Measurements from ENCODE around the gene MYO3B.
"Not testable (repeated sequence)": the region's sequence is repeated elsewhere in the genome, so short reads cannot be mapped to it uniquely, and the experiment has no call there.

The MYO3B gene

DNA sequence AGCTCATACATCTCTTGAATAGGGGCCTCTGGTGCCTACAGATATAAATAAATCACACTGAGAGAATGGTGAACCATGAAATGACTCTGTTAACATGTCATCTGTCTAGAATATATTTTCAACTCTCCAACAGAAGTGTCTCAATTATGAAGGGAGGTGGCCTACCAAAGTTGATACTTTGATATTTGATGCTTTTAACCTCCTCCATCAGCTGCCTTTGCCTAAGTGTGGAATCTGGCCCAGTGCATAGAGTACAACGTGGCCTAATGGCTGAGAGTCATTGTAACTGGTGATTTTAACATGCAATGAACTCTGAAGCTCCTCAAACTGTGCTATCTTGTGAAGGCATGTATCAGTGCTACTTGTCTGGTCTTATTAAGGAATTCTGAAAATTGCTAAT lies 93.4 kb downstream of the MYO3B start:
- Histone ChIP-seq H3K4me1 (ENCODE audit: control insufficient read depth, insufficient read depth, low read length) (no peaks in the 10 kb centered on the region), H3K9me3 (ENCODE audit: control insufficient read depth, insufficient read depth, low read length) (no peaks in the 10 kb centered on the region), H3K4me3 (ENCODE audit: low read depth, low read length) (no peak overlapping the region), H3K27me3 (ENCODE audit: control insufficient read depth, insufficient read depth, low read length) (no peaks in the 10 kb centered on the region), H3K9ac (ENCODE audit: low read depth, low read length) (no peak overlapping the region), H3K36me3 (ENCODE audit: control insufficient read depth, insufficient read depth, low read length) (no peaks in the 10 kb centered on the region)

DNA sequence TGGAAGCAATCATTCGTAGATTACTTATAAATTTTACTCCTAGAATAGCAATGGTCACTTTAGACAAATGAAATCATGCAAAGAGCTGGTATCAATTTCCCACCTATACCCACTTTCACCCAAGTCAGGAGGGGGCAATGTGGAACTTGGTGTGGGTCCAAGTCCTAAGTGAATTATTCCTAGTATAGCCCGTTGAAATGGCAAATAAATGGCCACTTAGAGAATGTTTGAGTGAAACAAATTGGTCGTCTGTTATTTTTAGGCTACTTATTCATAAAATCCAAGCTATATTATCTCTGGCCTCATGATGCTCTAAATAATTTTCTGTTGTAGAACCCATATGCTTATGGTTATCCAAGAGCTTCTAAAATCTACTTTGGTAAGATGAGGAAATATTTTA lies 98.1 kb downstream of the MYO3B start:
- H3K4me1 ChIP-seq (ENCODE audit: control insufficient read depth, insufficient read depth, low read length) = peaks cover 2% of the 10 kb centered on the region
- H3K9ac ChIP-seq (ENCODE audit: low read depth, low read length) = no peak overlapping the region
- no peak overlapping the region for H3K4me3 ChIP-seq (ENCODE audit: low read depth, low read length)
- H3K9me3 ChIP-seq (ENCODE audit: control insufficient read depth, insufficient read depth, low read length) = no peaks in the 10 kb centered on the region
- no peaks in the 10 kb centered on the region for H3K36me3 ChIP-seq (ENCODE audit: control insufficient read depth, insufficient read depth, low read length)
- no peaks in the 10 kb centered on the region for H3K27me3 ChIP-seq (ENCODE audit: control insufficient read depth, insufficient read depth, low read length)

DNA sequence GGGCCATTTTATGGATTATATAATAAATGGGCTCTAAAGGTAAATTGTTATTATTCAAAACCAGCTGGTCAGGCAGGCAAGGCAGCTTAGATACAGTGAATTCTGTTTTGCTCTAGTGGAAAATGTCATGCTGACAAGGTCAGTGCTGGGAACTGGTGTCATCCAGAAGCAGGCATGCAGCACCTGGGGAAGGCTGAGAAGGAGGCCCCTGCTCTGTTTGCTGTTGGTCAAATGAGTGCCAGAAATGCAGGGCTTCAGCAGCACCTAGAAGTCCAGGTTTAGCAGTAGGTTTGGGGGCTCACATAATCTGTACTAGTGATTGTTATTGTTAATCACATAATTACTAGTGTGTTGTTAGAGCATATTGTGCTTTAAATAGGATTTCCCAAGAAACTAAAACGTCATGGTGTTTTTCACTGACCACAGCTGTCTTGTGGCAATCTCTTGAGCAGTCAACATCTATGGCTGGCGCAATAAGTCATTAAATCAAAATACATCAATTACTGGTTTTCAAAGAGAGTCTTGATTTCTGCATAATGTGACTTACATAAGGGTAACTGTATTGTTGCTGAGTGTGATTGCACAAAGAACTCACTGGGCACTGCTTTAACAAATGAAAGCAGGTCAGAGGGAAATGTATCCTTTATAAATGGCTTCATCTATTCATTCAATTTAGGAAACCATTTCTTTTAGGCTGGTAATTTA lies 99.1 kb downstream of the MYO3B start:
- Histone ChIP-seq H3K9me3 (ENCODE audit: control insufficient read depth, insufficient read depth, low read length) (no peaks in the 10 kb centered on the region), H3K9ac (ENCODE audit: low read depth, low read length) (no peak overlapping the region), H3K27me3 (ENCODE audit: control insufficient read depth, insufficient read depth, low read length) (no peaks in the 10 kb centered on the region), H3K4me3 (ENCODE audit: low read depth, low read length) (no peak overlapping the region), H3K36me3 (ENCODE audit: control insufficient read depth, insufficient read depth, low read length) (no peaks in the 10 kb centered on the region), H3K4me1 (ENCODE audit: control insufficient read depth, insufficient read depth, low read length) (peaks cover 2% of the 10 kb centered on the region)

DNA sequence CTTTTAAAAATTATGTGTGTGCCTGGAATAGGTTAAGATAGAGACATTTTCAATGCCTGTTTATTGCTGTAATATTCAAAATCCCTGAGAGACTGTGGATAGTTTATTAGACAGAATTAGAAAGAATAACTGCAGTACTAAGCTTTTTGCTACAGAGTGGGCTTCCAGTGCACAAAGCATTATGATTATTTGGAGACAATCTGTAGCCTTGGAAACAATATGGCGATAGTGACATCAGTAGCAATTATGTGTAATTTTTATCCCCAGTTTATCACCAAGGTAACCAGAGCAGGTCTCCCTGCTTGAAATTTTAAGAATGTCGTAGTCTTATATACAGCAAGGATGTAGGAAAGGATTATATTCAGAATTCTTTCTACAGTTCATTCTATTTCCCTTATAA lies 100.0 kb downstream of the MYO3B start:
- Histone ChIP-seq H3K27me3 (ENCODE audit: control insufficient read depth, insufficient read depth, low read length) (no peaks in the 10 kb centered on the region), H3K9ac (ENCODE audit: low read depth, low read length) (no peak overlapping the region), H3K4me3 (ENCODE audit: low read depth, low read length) (no peak overlapping the region), H3K36me3 (ENCODE audit: control insufficient read depth, insufficient read depth, low read length) (no peaks in the 10 kb centered on the region), H3K9me3 (ENCODE audit: control insufficient read depth, insufficient read depth, low read length) (no peaks in the 10 kb centered on the region), H3K4me1 (ENCODE audit: control insufficient read depth, insufficient read depth, low read length) (peaks cover 2% of the 10 kb centered on the region)

DNA sequence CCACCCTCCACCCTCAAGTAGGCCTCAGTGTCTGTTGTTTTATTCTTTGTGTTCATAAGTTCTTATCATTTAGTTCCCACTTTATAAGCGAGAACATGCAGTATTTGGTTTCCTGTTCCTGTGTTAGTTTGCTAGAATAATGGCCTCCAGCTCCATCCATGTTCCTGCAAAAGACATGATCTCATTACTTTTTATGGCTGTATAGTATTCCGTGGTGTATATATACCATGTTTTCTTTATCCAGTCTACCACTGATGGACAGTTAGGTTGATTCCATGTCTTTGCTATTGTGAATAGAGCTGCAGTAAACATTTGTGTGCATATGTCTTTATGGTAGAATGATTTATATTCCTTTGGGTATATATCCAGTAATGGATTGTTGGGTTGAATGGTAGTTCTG lies 101.7 kb downstream of the MYO3B start:
- H3K9ac ChIP-seq (ENCODE audit: low read depth, low read length); H3K36me3 ChIP-seq (ENCODE audit: control insufficient read depth, insufficient read depth, low read length); H3K4me1 ChIP-seq (ENCODE audit: control insufficient read depth, insufficient read depth, low read length); H3K4me3 ChIP-seq (ENCODE audit: low read depth, low read length); H3K27me3 ChIP-seq (ENCODE audit: control insufficient read depth, insufficient read depth, low read length); H3K9me3 ChIP-seq (ENCODE audit: control insufficient read depth, insufficient read depth, low read length): not testable (repeated sequence)

DNA sequence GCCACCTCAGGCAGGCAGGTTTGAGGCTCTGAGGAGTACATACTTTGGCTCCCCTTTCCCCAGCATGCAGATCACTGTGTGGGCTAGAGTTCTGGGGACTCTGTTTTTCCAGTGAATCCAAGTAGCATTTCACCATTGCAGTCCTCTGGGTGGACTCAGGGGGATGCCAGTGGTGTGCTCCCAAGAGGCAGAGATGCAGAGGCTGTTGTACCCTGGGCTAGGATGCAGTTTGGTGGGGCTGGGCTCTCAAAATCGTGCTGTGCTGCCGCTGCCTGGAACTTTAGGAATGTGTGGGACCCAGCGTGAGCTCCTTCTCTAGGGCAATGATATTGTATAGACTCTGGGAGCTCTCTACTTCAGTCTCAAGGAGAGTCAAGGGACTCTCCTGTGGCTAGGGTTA lies 104.9 kb downstream of the MYO3B start:
- Histone ChIP-seq H3K4me3 (ENCODE audit: low read depth, low read length) (no peak overlapping the region), H3K9ac (ENCODE audit: low read depth, low read length) (no peak overlapping the region)

DNA sequence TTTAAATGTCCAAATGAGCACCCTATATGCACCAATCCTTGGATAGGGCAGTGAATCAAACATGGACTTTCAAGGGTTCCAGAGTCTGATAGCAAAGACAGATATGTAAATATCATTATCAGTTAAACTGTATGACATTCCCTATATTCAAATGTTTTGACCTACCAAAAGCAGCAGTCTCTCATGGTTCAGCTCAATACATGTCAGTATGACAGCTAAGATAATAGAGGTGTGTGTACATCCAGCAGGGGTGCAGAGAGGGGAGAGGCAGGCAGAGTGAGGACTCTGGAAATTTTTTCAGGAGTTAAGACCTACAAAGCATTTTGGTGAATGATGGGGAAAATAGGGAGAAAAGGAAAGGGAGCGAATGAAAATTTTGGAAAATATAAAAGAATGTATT lies 106.3 kb downstream of the MYO3B start:
- no peaks in the 10 kb centered on the region for H3K9me3 ChIP-seq (ENCODE audit: control insufficient read depth, insufficient read depth, low read length)
- H3K4me3 ChIP-seq (ENCODE audit: low read depth, low read length) = no peak overlapping the region
- H3K9ac ChIP-seq (ENCODE audit: low read depth, low read length) = no peak overlapping the region
- no peaks in the 10 kb centered on the region for H3K27me3 ChIP-seq (ENCODE audit: control insufficient read depth, insufficient read depth, low read length)
- no peaks in the 10 kb centered on the region for H3K4me1 ChIP-seq (ENCODE audit: control insufficient read depth, insufficient read depth, low read length)
- H3K36me3 ChIP-seq (ENCODE audit: control insufficient read depth, insufficient read depth, low read length) = no peaks in the 10 kb centered on the region

More for the DNA sequence above, 104.9 kb downstream of the MYO3B start:
- H3K9me3 ChIP-seq (ENCODE audit: control insufficient read depth, insufficient read depth, low read length) = no peaks in the 10 kb centered on the region
- no peaks in the 10 kb centered on the region for H3K36me3 ChIP-seq (ENCODE audit: control insufficient read depth, insufficient read depth, low read length)
- no peaks in the 10 kb centered on the region for H3K4me1 ChIP-seq (ENCODE audit: control insufficient read depth, insufficient read depth, low read length)
- no peaks in the 10 kb centered on the region for H3K27me3 ChIP-seq (ENCODE audit: control insufficient read depth, insufficient read depth, low read length)

DNA sequence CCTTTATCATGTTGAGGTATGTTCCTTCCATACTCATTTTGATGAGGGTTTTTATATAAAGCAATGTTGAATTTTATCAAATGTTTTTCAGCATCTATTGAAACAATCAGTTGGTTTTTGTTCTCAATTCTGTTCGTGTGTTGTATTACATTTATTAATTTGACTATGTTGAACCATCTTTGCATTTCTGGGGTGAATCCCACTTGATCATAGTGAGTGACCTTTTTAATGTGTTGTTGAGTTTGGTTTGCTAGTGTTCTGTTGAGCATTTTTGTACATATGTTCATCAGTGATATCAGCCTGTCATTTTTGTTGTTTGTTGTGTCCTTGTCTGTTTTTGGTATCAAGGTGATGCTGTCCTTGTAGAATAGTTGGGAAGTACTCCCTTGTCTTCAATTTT lies 110.9 kb downstream of the MYO3B start:
- Histone ChIP-seq H3K4me3 (ENCODE audit: low read depth, low read length) (no peak overlapping the region), H3K27me3 (ENCODE audit: control insufficient read depth, insufficient read depth, low read length) (no peaks in the 10 kb centered on the region), H3K9me3 (ENCODE audit: control insufficient read depth, insufficient read depth, low read length) (no peaks in the 10 kb centered on the region), H3K36me3 (ENCODE audit: control insufficient read depth, insufficient read depth, low read length) (no peaks in the 10 kb centered on the region), H3K4me1 (ENCODE audit: control insufficient read depth, insufficient read depth, low read length) (peaks cover 2% of the 10 kb centered on the region), H3K9ac (ENCODE audit: low read depth, low read length) (no peak overlapping the region)

DNA sequence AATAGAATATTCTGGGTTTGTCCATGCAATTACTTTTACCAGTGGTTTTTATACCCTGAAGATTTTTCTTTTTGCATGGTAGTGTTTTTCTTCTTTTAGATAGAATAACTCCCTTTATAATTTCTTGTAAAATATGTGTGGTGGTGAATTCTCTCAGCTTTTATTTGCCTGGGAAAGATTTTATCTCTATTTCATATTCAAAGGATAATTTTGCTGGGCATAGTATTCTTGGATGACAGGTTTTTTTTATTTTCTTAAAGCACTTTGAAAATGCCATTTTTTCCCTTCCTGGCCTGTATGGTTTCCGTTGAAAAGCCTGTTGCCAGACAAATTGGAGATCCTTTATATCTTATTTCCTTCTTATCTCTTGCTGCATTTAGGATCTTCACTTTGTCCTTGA lies 113.5 kb downstream of the MYO3B start:
- Histone ChIP-seq H3K36me3 (ENCODE audit: control insufficient read depth, insufficient read depth, low read length) (no peaks in the 10 kb centered on the region), H3K4me3 (ENCODE audit: low read depth, low read length) (no peak overlapping the region), H3K9ac (ENCODE audit: low read depth, low read length) (no peak overlapping the region), H3K27me3 (ENCODE audit: control insufficient read depth, insufficient read depth, low read length) (no peaks in the 10 kb centered on the region), H3K4me1 (ENCODE audit: control insufficient read depth, insufficient read depth, low read length) (peaks cover 2% of the 10 kb centered on the region), H3K9me3 (ENCODE audit: control insufficient read depth, insufficient read depth, low read length) (no peaks in the 10 kb centered on the region)

DNA sequence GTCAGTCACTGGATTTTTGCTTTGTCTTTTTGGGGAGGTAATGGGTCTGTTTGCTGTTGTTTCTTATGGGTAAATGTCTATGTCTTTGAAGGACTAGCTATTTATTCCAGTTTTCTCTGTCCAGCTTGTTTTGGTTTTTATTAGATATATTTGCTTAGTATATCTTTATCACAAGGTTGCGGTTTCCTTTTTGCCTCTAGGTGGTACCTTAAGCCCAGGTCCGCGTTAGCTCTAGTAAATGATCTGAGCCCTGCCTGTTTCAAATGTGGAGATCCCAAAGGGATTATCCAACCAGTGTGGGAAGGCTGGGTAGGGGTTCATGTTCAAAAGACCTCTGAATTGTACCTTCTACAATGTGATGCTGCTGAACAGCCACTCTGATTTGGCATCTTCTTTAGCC lies 114.5 kb downstream of the MYO3B start:
- peaks cover 2% of the 10 kb centered on the region for H3K4me1 ChIP-seq (ENCODE audit: control insufficient read depth, insufficient read depth, low read length)
- H3K36me3 ChIP-seq (ENCODE audit: control insufficient read depth, insufficient read depth, low read length) = no peaks in the 10 kb centered on the region
- no peaks in the 10 kb centered on the region for H3K27me3 ChIP-seq (ENCODE audit: control insufficient read depth, insufficient read depth, low read length)
- no peak overlapping the region for H3K9ac ChIP-seq (ENCODE audit: low read depth, low read length)
- H3K4me3 ChIP-seq (ENCODE audit: low read depth, low read length) = no peak overlapping the region
- no peaks in the 10 kb centered on the region for H3K9me3 ChIP-seq (ENCODE audit: control insufficient read depth, insufficient read depth, low read length)

DNA sequence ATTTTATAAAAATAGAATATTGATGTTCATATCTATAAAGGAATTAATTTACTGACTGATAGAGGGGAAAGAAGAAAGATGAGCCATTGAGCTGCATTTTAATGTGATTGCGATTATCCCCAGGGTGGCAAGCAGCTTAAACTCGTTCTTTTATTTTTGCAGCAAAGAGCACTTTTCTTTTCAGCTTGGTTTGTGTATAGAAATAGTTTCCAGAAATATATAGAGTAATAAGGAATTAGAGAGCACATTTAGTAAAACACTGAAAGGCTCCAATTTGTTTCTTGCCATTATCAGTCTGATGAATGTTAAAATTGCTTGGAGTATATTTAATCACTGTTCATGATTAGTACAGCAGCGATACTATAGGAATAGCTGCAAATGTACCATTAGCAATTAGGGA lies 119.5 kb downstream of the MYO3B start:
- H3K9ac ChIP-seq (ENCODE audit: low read depth, low read length) = no peak overlapping the region
- H3K36me3 ChIP-seq (ENCODE audit: control insufficient read depth, insufficient read depth, low read length) = no peaks in the 10 kb centered on the region
- no peaks in the 10 kb centered on the region for H3K27me3 ChIP-seq (ENCODE audit: control insufficient read depth, insufficient read depth, low read length)
- H3K9me3 ChIP-seq (ENCODE audit: control insufficient read depth, insufficient read depth, low read length) = no peaks in the 10 kb centered on the region
- no peaks in the 10 kb centered on the region for H3K4me1 ChIP-seq (ENCODE audit: control insufficient read depth, insufficient read depth, low read length)
- no peak overlapping the region for H3K4me3 ChIP-seq (ENCODE audit: low read depth, low read length)

DNA sequence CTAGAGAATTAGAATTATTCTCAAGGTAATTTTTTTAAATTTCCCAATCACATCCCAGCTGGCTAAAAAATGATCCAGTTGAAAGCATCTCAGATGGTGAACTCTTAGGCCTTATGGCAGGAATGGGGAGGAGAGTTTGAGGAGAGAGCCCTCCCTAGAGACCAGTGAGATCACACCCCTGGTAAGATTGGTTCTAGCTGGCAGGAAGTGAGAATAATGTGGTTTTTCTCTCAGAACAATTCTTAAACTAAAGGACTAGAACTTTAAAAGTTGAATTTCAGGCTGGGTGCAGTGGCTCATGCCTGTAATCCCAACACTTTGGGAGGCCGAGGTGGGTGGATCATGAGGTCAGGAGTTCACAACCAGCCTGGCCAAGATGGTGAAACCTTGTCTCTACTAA lies 120.2 kb downstream of the MYO3B start:
- no peaks in the 10 kb centered on the region for H3K9me3 ChIP-seq (ENCODE audit: control insufficient read depth, insufficient read depth, low read length)
- no peaks in the 10 kb centered on the region for H3K4me1 ChIP-seq (ENCODE audit: control insufficient read depth, insufficient read depth, low read length)
- no peak overlapping the region for H3K4me3 ChIP-seq (ENCODE audit: low read depth, low read length)
- no peaks in the 10 kb centered on the region for H3K36me3 ChIP-seq (ENCODE audit: control insufficient read depth, insufficient read depth, low read length)
- H3K27me3 ChIP-seq (ENCODE audit: control insufficient read depth, insufficient read depth, low read length) = no peaks in the 10 kb centered on the region
- H3K9ac ChIP-seq (ENCODE audit: low read depth, low read length) = no peak overlapping the region

Data from iPS-15b (cell line).